Stimulated activated naive CD8-positive, alpha-beta T cell treated with anti-CD3 and anti-CD28 coated beads, Interleukin-15, amount 100 ng/mL, for 72 hours (primary cell): Measurements from ENCODE around the gene NRDE2.

ENCODE experiments used
- ATAC-seq: fragments of 150-1000 bp; cut with Tn5 transposase; 2 replicates; pipeline ENCODE4 v1.10.0; 2021; ENCODE audit warnings: mild to moderate bottlenecking, moderate library complexity
- DNase-seq, 2 donors: peaks; one replicate each; pipeline ENCODE4 v3.0.0; 2021 to 2022
- H3K27ac Mint-ChIP-seq, 2 donors: one replicate each; pipeline ENCODE4 v1.8.0; 2022; ENCODE audit warnings: mild to moderate bottlenecking in 2 of 2, mixed read lengths in 2 of 2, moderate library complexity in 2 of 2
- H3K27me3 Mint-ChIP-seq: one replicate; pipeline ENCODE4 v1.8.0; 2022; ENCODE audit warnings: mixed read lengths
- H3K4me1 Mint-ChIP-seq: one replicate; pipeline ENCODE4 v1.8.0; 2022; ENCODE audit warnings: mild to moderate bottlenecking, mixed read lengths
- H3K4me3 Mint-ChIP-seq, 2 donors: one replicate each; pipeline ENCODE4 v1.8.0; 2022; ENCODE audit warnings: mild to moderate bottlenecking in 2 of 2, mixed read lengths in 2 of 2, moderate library complexity in 1 of 2
- H3K9me3 Mint-ChIP-seq, 2 donors: one replicate each; pipeline ENCODE4 v1.8.0; 2022; ENCODE audit warnings: mixed read lengths in 2 of 2

NRDE2 gene

DNA sequence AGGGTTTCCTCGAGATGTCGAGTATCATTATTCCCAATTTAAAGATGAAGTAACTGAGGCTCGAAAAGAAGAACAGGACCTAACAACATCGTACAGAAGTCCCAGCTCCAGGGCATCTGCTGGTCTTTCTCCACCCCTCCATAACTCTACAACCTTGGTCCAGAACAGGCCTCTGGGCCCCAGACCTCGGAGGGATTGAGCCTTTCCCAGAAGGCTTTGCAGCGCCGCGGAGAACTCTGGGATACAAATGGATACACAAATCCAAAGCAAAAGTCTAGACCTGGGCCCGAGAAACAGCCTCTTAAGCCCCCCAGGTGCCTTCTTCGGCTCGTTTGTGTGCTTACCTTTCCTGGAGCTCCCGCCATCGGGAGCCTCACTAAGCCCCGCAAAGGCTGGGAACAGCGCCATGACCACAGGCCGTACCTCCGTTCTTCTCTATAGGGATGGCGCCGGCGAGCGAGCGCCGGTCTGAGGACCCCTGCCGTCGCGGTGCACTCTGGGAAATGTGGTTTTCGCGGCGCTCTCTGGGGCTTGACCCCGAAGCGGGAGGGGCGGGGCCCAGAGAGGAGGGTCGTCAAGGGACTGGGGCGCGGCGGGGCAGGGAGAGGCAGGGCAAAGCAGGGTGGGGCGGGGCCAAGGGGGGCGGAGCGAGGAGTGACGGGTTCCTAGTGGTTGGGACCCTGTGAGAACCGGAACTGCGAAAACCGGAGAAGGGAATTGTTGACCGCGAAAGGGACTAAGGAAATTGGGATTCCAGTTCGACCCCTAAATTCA is at the start of gene NRDE2:
NRDE2 (minus strand) TSS at position 445 of the 774 bp plus-strand sequence; CDS start at position 408, 37 bp downstream.
- peak within 1 kb of the TSS; percentile 91 to 97 for H3K4me3 Mint-ChIP-seq
- peak within 1 kb of the TSS; percentile 98 for H3K27ac Mint-ChIP-seq
- peak; percentile 96 to 98 for DNase-seq
- peaks cover 7% of the 10 kb centered on the region for H3K27me3 Mint-ChIP-seq
- peaks cover 23% of the 10 kb centered on the region for H3K4me1 Mint-ChIP-seq
- peak; percentile 98 for ATAC-seq
- H3K9me3 Mint-ChIP-seq = no peaks in the 10 kb centered on the region

GRCh38 chr14:90381011-90381786 is 49.5 kb upstream of the NRDE2 start:
- Mint-ChIP-seq H3K4me1 (peaks cover under 1% of the 10 kb centered on the region), H3K9me3 (no peaks in the 10 kb centered on the region), H3K4me3 (no peak overlapping the region), H3K27me3 (no peaks in the 10 kb centered on the region), H3K27ac (no peak overlapping the region)
- no peak for DNase-seq
- no peak for ATAC-seq

DNA sequence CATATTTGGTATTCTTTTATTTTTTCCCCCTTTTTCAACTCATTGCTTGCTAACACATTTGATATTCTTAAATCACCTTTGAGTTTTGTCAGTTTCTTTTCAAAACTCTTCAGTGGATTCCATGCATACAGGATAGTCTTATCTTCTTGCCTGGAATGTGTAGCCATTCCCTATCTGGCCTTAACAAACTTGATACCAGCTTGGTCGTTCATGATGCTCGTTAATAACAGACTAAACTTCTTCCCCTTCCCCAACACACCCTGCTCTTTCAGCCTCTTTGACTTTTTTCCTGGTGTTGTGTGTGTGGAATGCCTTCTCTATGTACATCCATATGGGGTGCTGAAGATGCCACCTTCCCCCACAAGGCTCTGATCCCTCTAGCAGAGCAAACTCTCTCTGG is 47.4 kb upstream of the NRDE2 start:
- ATAC-seq (no peak), DNase-seq (no peak)
- Mint-ChIP-seq H3K27ac (no peak overlapping the region), H3K4me1 (no peaks in the 10 kb centered on the region), H3K4me3 (no peak overlapping the region), H3K27me3 (no peaks in the 10 kb centered on the region), H3K9me3 (no peaks in the 10 kb centered on the region)

GRCh38 chr14:90378249-90378648 is 46.5 kb upstream of the NRDE2 start:
- H3K27ac Mint-ChIP-seq = no peak overlapping the region
- ATAC-seq (no peak), DNase-seq (no peak)
- no peaks in the 10 kb centered on the region for H3K4me1 Mint-ChIP-seq
- H3K27me3 Mint-ChIP-seq = no peaks in the 10 kb centered on the region
- no peak overlapping the region for H3K4me3 Mint-ChIP-seq
- no peaks in the 10 kb centered on the region for H3K9me3 Mint-ChIP-seq

DNA sequence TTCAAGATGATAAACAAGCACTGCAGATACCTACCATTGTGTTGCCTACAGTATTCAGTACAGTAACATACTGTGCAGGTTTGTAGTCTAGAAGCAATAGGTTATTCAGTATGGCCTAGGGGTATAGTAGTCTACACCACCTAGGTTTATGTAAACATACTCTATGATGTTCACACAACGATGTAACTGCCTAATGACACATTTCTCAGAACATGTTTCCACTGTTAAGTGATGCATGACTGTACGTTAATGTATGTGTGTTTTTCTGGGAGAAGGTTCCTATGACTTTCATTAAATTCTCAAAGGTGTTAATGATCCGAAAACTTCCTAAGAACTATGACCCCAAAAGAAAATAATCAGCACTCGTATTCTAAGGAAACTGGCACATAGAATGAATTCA is 44.2 kb upstream of the NRDE2 start:
- peak overlapping the region in 1 of 2 donors; percentile 15 for H3K27ac Mint-ChIP-seq
- H3K4me1 Mint-ChIP-seq = no peaks in the 10 kb centered on the region
- DNase-seq (no peak), ATAC-seq (no peak)
- no peak overlapping the region for H3K4me3 Mint-ChIP-seq
- H3K9me3 Mint-ChIP-seq = no peaks in the 10 kb centered on the region
- H3K27me3 Mint-ChIP-seq = no peaks in the 10 kb centered on the region

DNA sequence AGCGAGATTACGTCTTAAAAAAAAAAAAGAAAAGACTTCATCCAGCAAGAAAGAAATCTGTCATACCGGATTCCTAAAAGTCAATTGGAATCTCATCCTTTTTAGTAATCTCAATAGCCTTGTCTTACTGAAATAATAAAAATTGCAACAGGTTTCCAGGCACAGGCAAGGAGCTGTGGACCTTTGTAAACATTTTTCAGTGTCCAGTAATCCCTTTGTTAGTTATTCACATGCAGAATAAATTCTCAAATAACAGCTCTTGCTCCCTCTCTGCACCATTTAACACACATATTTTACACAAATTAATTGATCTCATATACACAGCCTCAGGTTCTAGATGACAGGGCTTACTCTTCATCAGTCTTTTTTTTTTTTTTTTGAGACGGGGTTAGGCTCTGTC is 43.1 kb upstream of the NRDE2 start:
- DNase-seq = no peak
- Mint-ChIP-seq H3K27me3 (no peaks in the 10 kb centered on the region), H3K27ac (no peak overlapping the region), H3K9me3 (no peaks in the 10 kb centered on the region), H3K4me3 (no peak overlapping the region), H3K4me1 (no peaks in the 10 kb centered on the region)
- no peak for ATAC-seq

- Mint-ChIP-seq H3K27ac (no peak overlapping the region), H3K27me3 (no peaks in the 10 kb centered on the region), H3K4me3 (no peak overlapping the region), H3K9me3 (no peaks in the 10 kb centered on the region), H3K4me1 (no peaks in the 10 kb centered on the region)
- DNase-seq = no peak
- no peak for ATAC-seq
Observed at GRCh38 chr14:90373887-90374286, 42.1 kb upstream of the NRDE2 start.

GRCh38 chr14:90368946-90369721 is 37.4 kb upstream of the NRDE2 start:
- Mint-ChIP-seq H3K4me1 (no peaks in the 10 kb centered on the region), H3K4me3 (no peak overlapping the region), H3K27ac (no peak overlapping the region), H3K27me3 (no peaks in the 10 kb centered on the region), H3K9me3 (no peaks in the 10 kb centered on the region)
- ATAC-seq = peak; percentile 74
- no peak for DNase-seq

- Mint-ChIP-seq H3K27ac (no peak overlapping the region), H3K27me3 (no peaks in the 10 kb centered on the region)
- ATAC-seq = no peak
Observed at GRCh38 chr14:90362558-90362896, 30.8 kb upstream of the NRDE2 start.

GRCh38 chr14:90361865-90362557 is 30.3 kb upstream of the NRDE2 start:
- no peak for DNase-seq
- no peak for ATAC-seq
- no peak overlapping the region for H3K4me3 Mint-ChIP-seq
- H3K4me1 Mint-ChIP-seq = no peaks in the 10 kb centered on the region
- no peaks in the 10 kb centered on the region for H3K9me3 Mint-ChIP-seq
- no peak overlapping the region for H3K27ac Mint-ChIP-seq
- no peaks in the 10 kb centered on the region for H3K27me3 Mint-ChIP-seq

More at GRCh38 chr14:90362558-90362896, 30.8 kb upstream of the NRDE2 start:
- H3K4me1 Mint-ChIP-seq = no peaks in the 10 kb centered on the region
- H3K4me3 Mint-ChIP-seq = no peak overlapping the region
- DNase-seq = no peak
- H3K9me3 Mint-ChIP-seq = no peaks in the 10 kb centered on the region

DNA sequence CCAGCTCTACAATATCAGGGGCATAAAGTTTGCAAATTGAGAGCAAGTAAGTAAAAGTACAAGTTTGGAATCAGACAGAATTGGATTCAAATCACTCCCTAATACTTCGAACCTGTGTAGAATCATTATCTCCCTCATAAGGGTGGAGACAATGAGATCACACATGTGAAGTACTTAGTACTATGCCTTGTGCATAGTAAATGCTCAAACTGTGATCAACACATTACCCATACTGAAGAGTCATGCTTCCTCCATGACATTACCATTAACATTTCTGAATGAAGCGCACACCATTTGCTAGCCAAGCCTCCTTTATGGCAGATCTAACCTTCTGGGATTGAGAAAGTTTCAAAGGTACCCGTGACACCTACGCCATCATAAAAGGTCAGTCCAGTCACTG is 26.6 kb upstream of the NRDE2 start:
- no peak for DNase-seq
- Mint-ChIP-seq H3K27ac (no peak overlapping the region), H3K4me1 (no peaks in the 10 kb centered on the region), H3K27me3 (no peaks in the 10 kb centered on the region), H3K4me3 (no peak overlapping the region), H3K9me3 (no peaks in the 10 kb centered on the region)
- ATAC-seq = no peak

DNA sequence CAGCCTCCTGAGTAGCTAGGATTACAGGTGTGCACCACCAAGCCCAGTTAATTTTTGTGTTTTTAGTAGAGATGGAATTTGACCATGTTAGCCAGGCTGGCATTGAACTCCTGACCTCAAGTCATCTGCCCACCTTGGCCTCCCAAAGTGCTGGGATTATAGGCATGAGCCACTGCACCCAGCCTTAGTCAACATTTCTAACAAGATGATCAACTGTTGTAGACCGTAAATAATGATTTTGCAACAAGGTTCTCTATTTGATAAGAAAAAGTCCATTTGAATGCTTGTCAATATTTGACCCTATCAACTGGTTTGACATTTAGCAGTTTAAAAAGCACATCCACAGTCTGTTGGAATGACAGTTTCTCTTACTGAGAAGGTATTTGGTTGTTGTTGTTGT is 25.2 kb upstream of the NRDE2 start:
- Mint-ChIP-seq H3K27me3 (no peaks in the 10 kb centered on the region), H3K9me3 (no peaks in the 10 kb centered on the region), H3K4me1 (no peaks in the 10 kb centered on the region), H3K27ac (no peak overlapping the region), H3K4me3 (no peak overlapping the region)
- DNase-seq (no peak), ATAC-seq (no peak)

GRCh38 chr14:90355540-90356518 is 24.1 kb upstream of the NRDE2 start:
- Mint-ChIP-seq H3K27me3 (no peaks in the 10 kb centered on the region), H3K4me1 (no peaks in the 10 kb centered on the region), H3K4me3 (no peak overlapping the region), H3K27ac (peak overlapping the region in 1 of 2 donors; percentile 69), H3K9me3 (no peaks in the 10 kb centered on the region)
- no peak for DNase-seq
- ATAC-seq = no peak

DNA sequence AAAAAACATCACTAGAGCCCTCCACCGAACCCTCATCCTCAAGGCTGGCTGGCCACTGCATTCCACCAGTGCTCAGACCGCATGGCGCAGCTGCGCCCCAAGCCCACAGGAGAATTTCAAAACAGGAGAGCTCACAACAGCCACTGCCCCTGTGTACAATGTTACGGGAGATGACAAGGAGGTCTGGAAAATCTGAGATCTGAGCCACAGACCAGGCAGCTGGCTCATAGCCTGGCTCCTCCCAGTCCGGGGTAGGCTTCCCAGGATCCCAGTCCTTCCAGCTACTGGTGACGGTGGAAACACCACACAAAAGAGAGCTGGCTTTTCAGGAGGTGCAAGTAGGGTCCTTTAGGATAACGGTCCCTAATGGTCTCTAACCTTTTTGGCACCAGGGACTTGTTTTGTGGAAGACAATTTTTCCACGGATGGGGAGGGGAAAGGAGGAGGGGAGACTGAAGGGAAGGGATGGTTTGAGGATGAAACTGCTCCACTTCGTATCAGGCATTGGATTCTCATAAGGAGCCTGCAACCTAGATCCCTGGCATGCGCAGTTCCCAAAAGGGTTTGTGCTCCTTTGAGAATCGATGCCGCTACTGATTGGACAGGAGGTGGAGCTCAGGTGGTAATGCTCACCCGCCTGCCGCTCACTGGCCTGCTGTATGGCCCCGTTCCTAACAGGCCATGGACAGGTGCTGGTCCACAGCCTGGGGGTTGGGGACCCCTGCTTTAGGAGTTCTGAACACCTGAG is 23.0 kb upstream of the NRDE2 start:
- ATAC-seq (no peak), DNase-seq (no peak)
- Mint-ChIP-seq H3K27me3 (no peaks in the 10 kb centered on the region), H3K27ac (no peak overlapping the region), H3K4me3 (no peak overlapping the region), H3K4me1 (peaks cover 5% of the 10 kb centered on the region), H3K9me3 (no peaks in the 10 kb centered on the region)
